Tibial artery (tissue), 4 donors: Measurements from ENCODE around the gene BEAN1.
"Not testable (repeated sequence)": the region's sequence is repeated elsewhere in the genome, so short reads cannot be mapped to it uniquely, and the experiment has no call there.

Source experiments
- DNase-seq, 2 donors: peaks; one replicate each; pipeline ENCODE4 v3.0.0-alpha.2; 2019
- H3K27ac ChIP-seq, 2 donors: fragments of 200-600 bp; sonication (generic) in 1 of 2; 1 replicate in 1 of 2; 2 replicates in 1 of 2; pipeline ENCODE4 v1.5.1; 2018 to 2019; ENCODE audit warnings: mild to moderate bottlenecking in 1 of 2
- H3K27me3 ChIP-seq, 2 donors: fragments of 200-600 bp; sonication (generic) in 1 of 2; one replicate each; pipeline versions ENCODE4 v1.5.1 to v1.6.0; 2016 to 2019
- H3K36me3 ChIP-seq, 3 donors: fragments of 200-600 bp; sonication (generic) in 2 of 3; one replicate each; pipeline ENCODE4 v1.5.1; 2016 to 2019; ENCODE audit warnings: mild to moderate bottlenecking in 2 of 3
- H3K4me1 ChIP-seq, 4 donors: fragments of 200-600 bp; sonication (generic) in 2 of 4; 1 replicate in 3 of 4; 2 replicates in 1 of 4; pipeline ENCODE4 v1.5.1; 2016 to 2019
- H3K4me3 ChIP-seq, 2 donors: fragments of 200-600 bp; sonication (generic) in 1 of 2; 1 replicate in 1 of 2; 2 replicates in 1 of 2; pipeline ENCODE4 v1.5.1; 2018 to 2019; ENCODE audit warnings: mild to moderate bottlenecking in 2 of 2
- H3K9me3 ChIP-seq, 3 donors: fragments of 200-600 bp; sonication (generic) in 1 of 3; one replicate each; pipeline ENCODE4 v1.5.1; 2016 to 2019
- CTCF ChIP-seq, 2 experiments: fragments of 200-600 bp in 1 of 2; fragments of 450-650 bp in 1 of 2; IDR thresholded peaks; one replicate each; pipeline ENCODE4 v1.5.1; 2017 to 2019; ENCODE audit warnings: antibody characterized with exemption in 2 of 2, mild to moderate bottlenecking in 1 of 2, moderate library complexity in 1 of 2
- intact Hi-C: fragments of 100-400 bp; cut with DNase I; formaldehyde crosslinking; loops from one replicate; pipeline ENCODE4 v1.15.0; 2023; ENCODE audit warnings: low total_unique reads

BEAN1 gene

GRCh38 chr16:66446737-66447136 is 19.6 kb downstream of the BEAN1 start:
- intact Hi-C loops, result no loop called here
- no peaks in the 10 kb centered on the region for H3K4me1 ChIP-seq
- no peak overlapping the region for H3K4me3 ChIP-seq
- TF ChIP-seq CTCF (IDR thresholded peaks at IDR 0.05), result no peak
- DNase-seq, result peak in 1 of 2 donors; percentile 23
- no peak overlapping the region for H3K27ac ChIP-seq
- peaks cover 0 to 8% of the 10 kb centered on the region in 2 donors for H3K27me3 ChIP-seq
- H3K9me3 ChIP-seq, result no peaks in the 10 kb centered on the region
- H3K36me3 ChIP-seq, result no peaks in the 10 kb centered on the region

GRCh38 chr16:66447491-66447890 is 20.4 kb downstream of the BEAN1 start:
- Histone ChIP-seq H3K4me3 (no peak overlapping the region), H3K4me1 (no peaks in the 10 kb centered on the region), H3K36me3 (no peaks in the 10 kb centered on the region), H3K27me3 (peaks cover 0 to 3% of the 10 kb centered on the region in 2 donors), H3K27ac (no peak overlapping the region), H3K9me3 (no peaks in the 10 kb centered on the region)
- peak in 1 of 2 donors; percentile 23 for DNase-seq
- TF ChIP-seq CTCF (IDR thresholded peaks at IDR 0.05), result no peak
- intact Hi-C loops, result no loop called here

GRCh38 chr16:66451548-66451947 is 24.5 kb downstream of the BEAN1 start:
- no peaks in the 10 kb centered on the region for H3K27me3 ChIP-seq
- H3K36me3 ChIP-seq, result no peaks in the 10 kb centered on the region
- no peak overlapping the region for H3K4me3 ChIP-seq
- H3K9me3 ChIP-seq, result no peaks in the 10 kb centered on the region
- H3K27ac ChIP-seq, result no peak overlapping the region
- no peaks in the 10 kb centered on the region for H3K4me1 ChIP-seq
- no peak for TF ChIP-seq CTCF (IDR thresholded peaks at IDR 0.05)
- no peak for DNase-seq
- intact Hi-C loops, result no loop called here

GRCh38 chr16:66453230-66453629 is 26.1 kb downstream of the BEAN1 start:
- intact Hi-C loops, DNase-seq, H3K9me3 ChIP-seq, H3K4me3 ChIP-seq, H3K36me3 ChIP-seq, H3K27me3 ChIP-seq, H3K27ac ChIP-seq, H3K4me1 ChIP-seq: not testable (repeated sequence)

GRCh38 chr16:66454751-66455150 is 27.7 kb downstream of the BEAN1 start:
- Histone ChIP-seq H3K36me3 (no peaks in the 10 kb centered on the region), H3K27ac (no peak overlapping the region), H3K4me1 (no peaks in the 10 kb centered on the region), H3K4me3 (no peak overlapping the region), H3K27me3 (peaks cover 0 to 23% of the 10 kb centered on the region in 2 donors), H3K9me3 (no peaks in the 10 kb centered on the region)
- no peak for TF ChIP-seq CTCF (IDR thresholded peaks at IDR 0.05)
- DNase-seq, result no peak
- intact Hi-C loops, result no loop called here

GRCh38 chr16:66455970-66456369 is 28.9 kb downstream of the BEAN1 start:
- intact Hi-C loops, result no loop called here
- Histone ChIP-seq H3K36me3 (no peaks in the 10 kb centered on the region), H3K4me3 (no peak overlapping the region), H3K9me3 (no peaks in the 10 kb centered on the region), H3K27ac (no peak overlapping the region), H3K27me3 (peaks cover 0 to 35% of the 10 kb centered on the region in 2 donors), H3K4me1 (no peaks in the 10 kb centered on the region)
- TF ChIP-seq CTCF (IDR thresholded peaks at IDR 0.05), result no peak
- no peak for DNase-seq
